ENCODE measurements around the gene CD2BP2. TPM values are rescaled to one million over a fixed set of nuclear protein-coding genes. Genes with fewer than 3 reads are reported as not detected.

The CD2BP2 gene
- total and polyA plus RNA-seq, 9 of the 15 experiments (the other 6 are each of a cell fraction or from before 2014, with no cell fraction given) = 3.9 to 51.1 (median 32.8) TPM

- TF ChIP-seq HNRNPLL (IDR thresholded peaks at IDR 0.05; ENCODE audit: low read depth, low read length, poor library complexity, severe bottlenecking) (peak; percentile 13), ZNF75A (CRISPR knock-in tag; IDR thresholded peaks at IDR 0.05) (no peak), BHLHE40 (IDR thresholded peaks at IDR 0.05; ENCODE audit: low read length) (no peak), ZNF395 (CRISPR knock-in tag; IDR thresholded peaks at IDR 0.05) (peak; percentile 76; the same call in 1 of the 2 replicates), ATF3 (IDR thresholded peaks at IDR 0.05) (peak; percentile 95), ATF3 (CRISPR knock-in tag; conservative IDR thresholded peaks at IDR 0.05) (no peak), ZBTB12 (CRISPR knock-in tag; IDR thresholded peaks at IDR 0.05) (no peak), SP1 (CRISPR knock-in tag; IDR thresholded peaks at IDR 0.05) (no peak), ZNF436 (CRISPR knock-in tag; IDR thresholded peaks at IDR 0.05) (no peak), CBFB (CRISPR knock-in tag; IDR thresholded peaks at IDR 0.05) (no peak), SRSF7 (optimal IDR thresholded peaks at IDR 0.05; ENCODE audit: low read depth, low read length) (no peak), ZNF695 (CRISPR knock-in tag; IDR thresholded peaks at IDR 0.05) (no peak), ZNF354B (CRISPR knock-in tag; IDR thresholded peaks at IDR 0.05) (no peak), JUNB (CRISPR knock-in tag; conservative IDR thresholded peaks at IDR 0.05) (no peak), JUN (IDR thresholded peaks at IDR 0.05; ENCODE audit: borderline replicate concordance, low read depth, low read length) (peak; percentile 86), JUN (CRISPR knock-in tag; IDR thresholded peaks at IDR 0.05; ENCODE audit: borderline replicate concordance) (no peak), MITF (IDR thresholded peaks at IDR 0.05) (no peak), TAF9B (IDR thresholded peaks at IDR 0.05; ENCODE audit: partially characterized antibody) (peak; percentile 40), ZZZ3 (IDR thresholded peaks at IDR 0.05) (no peak), TBL1XR1 (IDR thresholded peaks at IDR 0.05; ENCODE audit: low read length in 2 of 2) (peak; percentile 15 to 48; a peak in 2 of 4 replicates), TRIM24 (IDR thresholded peaks at IDR 0.05) (peak; percentile 36 to 74; a peak in 3 of 4 replicates), RAD21 (CRISPR knock-in tag; conservative IDR thresholded peaks at IDR 0.05 in 1 of 2, IDR thresholded peaks at IDR 0.05 in 1 of 2) (peak in 1 of 2 experiments; percentile 33; a peak in 2 of 4 replicates), ZNF764 (CRISPR knock-in tag; IDR thresholded peaks at IDR 0.05; ENCODE audit: low read depth) (no peak)
- TF ChIP-seq, protein P1, sequence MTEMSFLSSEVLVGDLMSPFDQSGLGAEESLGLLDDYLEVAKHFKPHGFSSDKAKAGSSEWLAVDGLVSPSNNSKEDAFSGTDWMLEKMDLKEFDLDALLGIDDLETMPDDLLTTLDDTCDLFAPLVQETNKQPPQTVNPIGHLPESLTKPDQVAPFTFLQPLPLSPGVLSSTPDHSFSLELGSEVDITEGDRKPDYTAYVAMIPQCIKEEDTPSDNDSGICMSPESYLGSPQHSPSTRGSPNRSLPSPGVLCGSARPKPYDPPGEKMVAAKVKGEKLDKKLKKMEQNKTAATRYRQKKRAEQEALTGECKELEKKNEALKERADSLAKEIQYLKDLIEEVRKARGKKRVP (CRISPR knock-in tag; IDR thresholded peaks at IDR 0.05) = no peak
Observed at GRCh38 chr16:30381291-30382041, 26.4 kb upstream of the CD2BP2 start (continued).
